HCT116 (cell line): ENCODE results near the gene GK2. TPM values are rescaled to one million over a fixed set of nuclear protein-coding genes. Genes with fewer than 3 reads are reported as not detected.

Source experiments
- ATAC-seq: fragments of 200-7000 bp; cut with Tn5 transposase; 2 replicates; pipeline ENCODE4 v1.9.1; 2020; ENCODE audit warnings: mild to moderate bottlenecking, moderate library complexity
- BruUV-seq: library from RNA; stranded (reverse); fragments of 400-500 nt; replicated peaks from 2 replicates; lab custom pipeline; 2021; lab: Mats Ljungman, UMichigan
- CTCF ChIA-PET: fragments of 300-600 bp; sonication (Branson Sonifier 250); formaldehyde crosslinking; loops from one replicate; lab custom pipeline; 2021; ENCODE audit warnings: antibody characterized with exemption; lab: Charles Lee
- POLR2A ChIA-PET: fragments of 300-600, 350-600 bp; sonication (Branson Sonifier 250); formaldehyde crosslinking; loops from one replicate; lab custom pipeline; 2021; ENCODE audit warnings: antibody characterized with exemption; lab: Charles Lee
- RAD21 ChIA-PET, 2 experiments: fragments of 300-600 bp; sonication (Branson Sonifier 250); formaldehyde crosslinking; loops; one replicate each; lab custom pipeline; 2023; ENCODE audit warnings: low total read pairs in 2 of 2; ENCODE audit not compliant: uncharacterized antibody in 2 of 2, unreplicated experiment in 2 of 2, low non-redundant PET in 1 of 2; lab: Charles Lee
- DNase-seq: peaks from one replicate; pipeline ENCODE4 v3.0.0-alpha.2; 2010; ENCODE audit warnings: low read depth, low spot score
- H2AFZ ChIP-seq: fragments of 200-600 bp; shearing (Covaris generic), sonication (generic); 2 replicates; pipeline ENCODE4 v1.6.1; 2017; ENCODE audit warnings: low read depth, mixed run types, mixed read lengths, antibody characterized with exemption, low read length; ENCODE audit not compliant: poor library complexity, severe bottlenecking
- H3K27ac ChIP-seq: 2 replicates; pipeline ENCODE4 v1.5.1; 2012; ENCODE audit warnings: low read depth, low read length
- H3K27me3 ChIP-seq: fragments of 200-600 bp; sonication (generic); 2 replicates; pipeline ENCODE4 v1.6.1; 2016; ENCODE audit warnings: mixed run types, low read length, mixed read lengths; ENCODE audit not compliant: insufficient read depth
- H3K36me3 ChIP-seq, 2 experiments: fragments of 200-500 bp in 1 of 2; fragments of 200-600 bp in 1 of 2; sonication (Bioruptor generic) in 1 of 2; sonication (generic) in 1 of 2; 2 replicates each; pipeline versions ENCODE4 v1.5.1 to v1.6.1; 2014 to 2016; ENCODE audit warnings: low read length in 2 of 2, inconsistent platforms in 1 of 2, mixed read lengths in 1 of 2, mixed run types in 1 of 2; ENCODE audit not compliant: insufficient read depth in 2 of 2, control insufficient read depth in 1 of 2
- H3K4me1 ChIP-seq, 2 experiments: fragments of 200-600 bp in 1 of 2; sonication (generic) in 1 of 2; 2 replicates each; pipeline versions ENCODE4 v1.5.1 to v1.6.1; 2012 to 2017; ENCODE audit warnings: low read length in 2 of 2, inconsistent platforms in 1 of 2, mild to moderate bottlenecking in 1 of 2, mixed read lengths in 1 of 2, mixed run types in 1 of 2, moderate library complexity in 1 of 2; ENCODE audit not compliant: insufficient read depth in 2 of 2, control insufficient read depth in 1 of 2
- H3K4me2 ChIP-seq: fragments of 200-600 bp; sonication (generic); 2 replicates; pipeline ENCODE4 v1.6.1; 2017; ENCODE audit warnings: mixed run types, low read length, mixed read lengths
- H3K4me3 ChIP-seq, 2 experiments: fragments of 200-600 bp in 1 of 2; sonication (generic) in 1 of 2; replicated peaks in 1 of 2; 2 replicates each; pipeline ENCODE4 v1.5.1; 2011 to 2016; ENCODE audit warnings: low read length in 2 of 2, control low read depth in 1 of 2, low read depth in 1 of 2, mild to moderate bottlenecking in 1 of 2, mixed read lengths in 1 of 2, mixed run types in 1 of 2
- H3K79me2 ChIP-seq: fragments of 200-600 bp; sonication (generic); 2 replicates; pipeline ENCODE4 v1.6.1; 2017; ENCODE audit warnings: mild to moderate bottlenecking, mixed run types, low read length, moderate library complexity, mixed read lengths; ENCODE audit not compliant: insufficient read depth
- H3K9ac ChIP-seq: fragments of 200-600 bp; sonication (generic); 2 replicates; pipeline ENCODE4 v1.6.1; 2016; ENCODE audit warnings: low read length, mixed read lengths
- H3K9me2 ChIP-seq: fragments of 200-600 bp; sonication (generic), shearing (Covaris generic); 2 replicates; pipeline ENCODE4 v1.6.1; 2017; ENCODE audit warnings: mixed run types, mild to moderate bottlenecking, moderate library complexity; ENCODE audit not compliant: insufficient read depth
- H3K9me3 ChIP-seq, 2 experiments: fragments of 200-500 bp in 1 of 2; fragments of 200-600 bp in 1 of 2; sonication (Bioruptor generic) in 1 of 2; sonication (generic) in 1 of 2; 2 replicates each; pipeline ENCODE4 v1.6.1; 2014 to 2017; ENCODE audit warnings: low read length in 2 of 2, mixed read lengths in 2 of 2, inconsistent platforms in 1 of 2, low read depth in 1 of 2, mild to moderate bottlenecking in 1 of 2, mixed run types in 1 of 2, moderate library complexity in 1 of 2; ENCODE audit not compliant: control insufficient read depth in 1 of 2, insufficient read depth in 1 of 2
- H4K20me1 ChIP-seq: fragments of 200-600 bp; sonication (generic), shearing (Covaris generic); 2 replicates; pipeline ENCODE4 v1.6.1; 2017; ENCODE audit warnings: mixed run types, mild to moderate bottlenecking, moderate library complexity; ENCODE audit not compliant: insufficient read depth
- CEBPB ChIP-seq: IDR thresholded peaks from 2 replicates; pipeline ENCODE4 v1.6.1; 2012; ENCODE audit warnings: low read depth
- EGR1 ChIP-seq: IDR thresholded peaks from 2 replicates; pipeline ENCODE4 v1.6.1; 2012; ENCODE audit warnings: low read depth
- ELF1 ChIP-seq: IDR thresholded peaks from 2 replicates; pipeline ENCODE4 v1.6.1; 2012; ENCODE audit warnings: low read depth, borderline replicate concordance
- EZH2 ChIP-seq: fragments of 200-600 bp; sonication (generic); IDR thresholded peaks from 2 replicates; pipeline ENCODE4 v1.6.1; 2017; ENCODE audit warnings: antibody characterized with exemption, mixed run types
- FOSL1 ChIP-seq: IDR thresholded peaks from 2 replicates; pipeline ENCODE4 v1.6.1; 2012; ENCODE audit warnings: low read depth
- JUND ChIP-seq: IDR thresholded peaks from 2 replicates; pipeline ENCODE4 v1.6.1; 2012
- POLR2AphosphoS5 ChIP-seq: IDR thresholded peaks from 2 replicates; pipeline ENCODE4 v1.6.1; 2011; ENCODE audit warnings: mild to moderate bottlenecking, low read depth, low read length, moderate library complexity
- RAD21 ChIP-seq: IDR thresholded peaks from 2 replicates; pipeline ENCODE4 v1.6.1; 2012; ENCODE audit warnings: low read depth, mild to moderate bottlenecking
- SP1 ChIP-seq: IDR thresholded peaks from 2 replicates; pipeline ENCODE4 v1.6.1; 2012; ENCODE audit warnings: low read depth
- YY1 ChIP-seq: IDR thresholded peaks from 2 replicates; pipeline ENCODE4 v1.6.1; 2011; ENCODE audit warnings: low read length, low read depth, moderate library complexity, mild to moderate bottlenecking; ENCODE audit not compliant: insufficient replicate concordance; ENCODE audit errors: extremely low read depth
- ZFX ChIP-seq: fragments of 450-650 bp; IDR thresholded peaks from 2 replicates; pipeline ENCODE4 v1.6.1; 2017
- ZNF274 ChIP-seq: fragments of 200-500 bp; sonication (Bioruptor generic); IDR thresholded peaks from 2 replicates; pipeline ENCODE4 v1.6.1; 2014; ENCODE audit warnings: mild to moderate bottlenecking, low read depth, low read length, inconsistent platforms
- intact Hi-C: fragments of 100-400 bp; cut with micrococcal nuclease; formaldehyde crosslinking; loops from 2 replicates; pipeline ENCODE4 v1.10.0; 2022
- total RNA-seq: library from RNA; stranded (reverse); gene quantifications from one replicate; pipeline ENCODE4 v1.2.1, GENCODE V29; 2021; ENCODE audit not compliant: unreplicated experiment
- TF ChIP-seq, protein P1 (sequence below): IDR thresholded peaks from 2 replicates; pipeline ENCODE4 v1.6.1; 2012
- TF ChIP-seq, protein P2 (sequence below): IDR thresholded peaks from 2 replicates; pipeline ENCODE4 v1.6.1; 2012; ENCODE audit warnings: low read depth
- TF ChIP-seq, protein P3 (sequence below), 3 experiments: fragments of 200-600 bp in 1 of 3; sonication (generic) in 1 of 3; IDR thresholded peaks in 2 of 3; conservative IDR thresholded peaks in 1 of 3; 2 replicates each; pipeline ENCODE4 v1.5.1; 2012 to 2017; ENCODE audit warnings: low read depth in 2 of 3, low read length in 2 of 3, antibody characterized with exemption in 1 of 3, borderline replicate concordance in 1 of 3, control low read depth in 1 of 3, mild to moderate bottlenecking in 1 of 3, mixed read lengths in 1 of 3, mixed run types in 1 of 3, moderate library complexity in 1 of 3; ENCODE audit not compliant: insufficient read depth in 1 of 3

The GK2 gene
- total RNA-seq, 1 experiment from 2014 or later = not detected

DNA sequence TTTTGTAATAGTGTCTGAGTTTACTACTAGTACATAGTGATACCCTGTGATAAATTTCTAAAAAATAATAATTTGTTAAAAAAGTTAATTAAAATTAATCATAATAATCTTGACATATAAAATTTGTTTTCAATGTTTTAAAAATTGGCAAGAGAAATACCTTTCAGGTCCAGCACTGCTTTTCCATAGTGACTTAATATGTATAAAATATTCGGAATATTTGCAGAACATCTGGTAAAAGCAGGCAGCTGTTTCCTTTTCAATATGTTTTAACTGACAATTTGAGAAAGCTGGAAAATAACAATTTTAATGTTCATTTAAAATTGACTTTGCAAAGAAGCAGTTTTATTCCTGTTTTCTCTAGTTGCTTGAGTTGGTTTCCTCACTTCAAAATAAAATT is 17.6 kb upstream of the GK2 start:
- Histone ChIP-seq H3K9me2 (no peaks in the 10 kb centered on the region), H3K27me3 (no peaks in the 10 kb centered on the region), H4K20me1 (no peaks in the 10 kb centered on the region), H2AFZ (no peak overlapping the region), H3K4me1 (no peaks in the 10 kb centered on the region), H3K9me3 (no peaks in the 10 kb centered on the region), H3K27ac (no peak overlapping the region), H3K79me2 (no peaks in the 10 kb centered on the region), H3K36me3 (no peaks in the 10 kb centered on the region), H3K4me3 (no peak overlapping the region), H3K9ac (no peak overlapping the region), H3K4me2 (no peak overlapping the region)
- RAD21 ChIA-PET = no interaction called here
- TF ChIP-seq ELF1 (no peak), YY1 (no peak), EZH2 (no peak), RAD21 (no peak), POLR2AphosphoS5 (no peak), SP1 (no peak)
- TF ChIP-seq, protein P1, sequence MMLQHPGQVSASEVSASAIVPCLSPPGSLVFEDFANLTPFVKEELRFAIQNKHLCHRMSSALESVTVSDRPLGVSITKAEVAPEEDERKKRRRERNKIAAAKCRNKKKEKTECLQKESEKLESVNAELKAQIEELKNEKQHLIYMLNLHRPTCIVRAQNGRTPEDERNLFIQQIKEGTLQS = no peak
- POLR2A ChIA-PET = no interaction called here
- intact Hi-C loops = no loop called here
- DNase-seq (no peak), ATAC-seq (no peak)
- CTCF ChIA-PET = no interaction called here
- BruUV-seq = no TSS peak

DNA sequence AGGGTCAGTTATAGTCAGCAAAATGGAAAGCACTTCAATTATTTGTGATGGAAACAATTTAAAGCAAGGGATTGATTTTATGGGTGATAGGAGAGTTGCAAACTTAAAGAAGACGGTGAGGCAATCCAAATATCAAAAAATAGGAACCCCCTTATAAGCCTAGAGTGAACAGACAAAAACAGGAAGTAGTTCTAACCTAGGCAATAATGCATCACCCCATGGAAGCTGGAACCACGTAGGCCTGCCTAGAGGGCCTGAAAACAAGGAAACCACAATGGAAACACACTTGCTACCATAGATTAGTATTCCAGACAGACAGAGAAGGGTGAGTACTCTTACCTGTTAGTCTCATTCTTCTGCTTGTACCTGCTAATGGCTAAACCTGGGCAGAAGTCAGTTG is 13.5 kb upstream of the GK2 start:
- H3K9me2 ChIP-seq = no peaks in the 10 kb centered on the region
- H3K9me3 ChIP-seq = no peaks in the 10 kb centered on the region
- DNase-seq (no peak), ATAC-seq (no peak)
- ChIA-PET CTCF (no interaction called here), RAD21 (no interaction called here), POLR2A (interaction anchor here (0.6 kb wide), 1 partner anchor 158 kb away, joined by 3 read pairs; no protein-coding TSS in a partner anchor)
- no peaks in the 10 kb centered on the region for H3K79me2 ChIP-seq
- no peaks in the 10 kb centered on the region for H4K20me1 ChIP-seq
- no peak overlapping the region for H3K4me3 ChIP-seq
- H3K27ac ChIP-seq = no peak overlapping the region
- H3K4me2 ChIP-seq = no peak overlapping the region
- H3K9ac ChIP-seq = no peak overlapping the region
- TF ChIP-seq RAD21 (no peak), JUND (no peak), YY1 (no peak), ZNF274 (no peak), EGR1 (no peak), CEBPB (no peak), EZH2 (no peak), FOSL1 (no peak), ZFX (no peak), POLR2AphosphoS5 (no peak)
- TF ChIP-seq, protein P2, sequence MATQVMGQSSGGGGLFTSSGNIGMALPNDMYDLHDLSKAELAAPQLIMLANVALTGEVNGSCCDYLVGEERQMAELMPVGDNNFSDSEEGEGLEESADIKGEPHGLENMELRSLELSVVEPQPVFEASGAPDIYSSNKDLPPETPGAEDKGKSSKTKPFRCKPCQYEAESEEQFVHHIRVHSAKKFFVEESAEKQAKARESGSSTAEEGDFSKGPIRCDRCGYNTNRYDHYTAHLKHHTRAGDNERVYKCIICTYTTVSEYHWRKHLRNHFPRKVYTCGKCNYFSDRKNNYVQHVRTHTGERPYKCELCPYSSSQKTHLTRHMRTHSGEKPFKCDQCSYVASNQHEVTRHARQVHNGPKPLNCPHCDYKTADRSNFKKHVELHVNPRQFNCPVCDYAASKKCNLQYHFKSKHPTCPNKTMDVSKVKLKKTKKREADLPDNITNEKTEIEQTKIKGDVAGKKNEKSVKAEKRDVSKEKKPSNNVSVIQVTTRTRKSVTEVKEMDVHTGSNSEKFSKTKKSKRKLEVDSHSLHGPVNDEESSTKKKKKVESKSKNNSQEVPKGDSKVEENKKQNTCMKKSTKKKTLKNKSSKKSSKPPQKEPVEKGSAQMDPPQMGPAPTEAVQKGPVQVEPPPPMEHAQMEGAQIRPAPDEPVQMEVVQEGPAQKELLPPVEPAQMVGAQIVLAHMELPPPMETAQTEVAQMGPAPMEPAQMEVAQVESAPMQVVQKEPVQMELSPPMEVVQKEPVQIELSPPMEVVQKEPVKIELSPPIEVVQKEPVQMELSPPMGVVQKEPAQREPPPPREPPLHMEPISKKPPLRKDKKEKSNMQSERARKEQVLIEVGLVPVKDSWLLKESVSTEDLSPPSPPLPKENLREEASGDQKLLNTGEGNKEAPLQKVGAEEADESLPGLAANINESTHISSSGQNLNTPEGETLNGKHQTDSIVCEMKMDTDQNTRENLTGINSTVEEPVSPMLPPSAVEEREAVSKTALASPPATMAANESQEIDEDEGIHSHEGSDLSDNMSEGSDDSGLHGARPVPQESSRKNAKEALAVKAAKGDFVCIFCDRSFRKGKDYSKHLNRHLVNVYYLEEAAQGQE = no peak
- TF ChIP-seq, protein P1 = no peak
- TF ChIP-seq, protein P3, sequence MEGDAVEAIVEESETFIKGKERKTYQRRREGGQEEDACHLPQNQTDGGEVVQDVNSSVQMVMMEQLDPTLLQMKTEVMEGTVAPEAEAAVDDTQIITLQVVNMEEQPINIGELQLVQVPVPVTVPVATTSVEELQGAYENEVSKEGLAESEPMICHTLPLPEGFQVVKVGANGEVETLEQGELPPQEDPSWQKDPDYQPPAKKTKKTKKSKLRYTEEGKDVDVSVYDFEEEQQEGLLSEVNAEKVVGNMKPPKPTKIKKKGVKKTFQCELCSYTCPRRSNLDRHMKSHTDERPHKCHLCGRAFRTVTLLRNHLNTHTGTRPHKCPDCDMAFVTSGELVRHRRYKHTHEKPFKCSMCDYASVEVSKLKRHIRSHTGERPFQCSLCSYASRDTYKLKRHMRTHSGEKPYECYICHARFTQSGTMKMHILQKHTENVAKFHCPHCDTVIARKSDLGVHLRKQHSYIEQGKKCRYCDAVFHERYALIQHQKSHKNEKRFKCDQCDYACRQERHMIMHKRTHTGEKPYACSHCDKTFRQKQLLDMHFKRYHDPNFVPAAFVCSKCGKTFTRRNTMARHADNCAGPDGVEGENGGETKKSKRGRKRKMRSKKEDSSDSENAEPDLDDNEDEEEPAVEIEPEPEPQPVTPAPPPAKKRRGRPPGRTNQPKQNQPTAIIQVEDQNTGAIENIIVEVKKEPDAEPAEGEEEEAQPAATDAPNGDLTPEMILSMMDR (IDR thresholded peaks at IDR 0.05 in 2 of 3, conservative IDR thresholded peaks at IDR 0.05 in 1 of 3; ENCODE audit: borderline replicate concordance in 1 of 3, insufficient read depth in 1 of 3, low read depth in 2 of 3, low read length in 2 of 3) = no peak
- intact Hi-C loops = no loop called here
- no TSS peak for BruUV-seq
- H3K36me3 ChIP-seq = no peaks in the 10 kb centered on the region
- H3K27me3 ChIP-seq = no peaks in the 10 kb centered on the region
- no peaks in the 10 kb centered on the region for H3K4me1 ChIP-seq
- no peak overlapping the region for H2AFZ ChIP-seq
